ENCODE data around the gene TFAP2D. TPM values are rescaled to one million over a fixed set of nuclear protein-coding genes. Genes with fewer than 3 reads are reported as not detected.

Gene TFAP2D
- total RNA-seq = not detected in 2 replicates

DNA sequence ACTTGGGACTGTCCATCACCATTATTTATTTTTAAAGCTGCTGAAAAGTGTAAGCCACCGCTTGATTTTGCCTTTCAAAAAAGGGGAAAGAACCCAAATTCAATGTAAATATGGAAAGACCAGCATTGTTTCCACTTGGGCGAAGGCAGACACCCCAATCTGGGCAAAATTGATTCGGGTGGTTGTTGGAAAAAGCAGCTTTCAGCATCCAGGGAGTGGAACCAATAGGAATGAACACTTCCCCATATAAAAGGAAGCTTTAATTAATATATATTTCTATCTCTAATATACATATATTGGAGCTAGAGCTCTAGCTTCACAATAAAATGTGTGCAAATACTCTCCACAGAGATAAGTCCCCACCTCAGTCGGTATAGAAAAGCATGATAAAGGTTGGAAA is at the start of gene TFAP2D:
Gene TFAP2D, plus strand, starts transcription at position 301 of the 400 bp plus-strand sequence. CDS start 530 bp downstream, outside the sequence.

DNA sequence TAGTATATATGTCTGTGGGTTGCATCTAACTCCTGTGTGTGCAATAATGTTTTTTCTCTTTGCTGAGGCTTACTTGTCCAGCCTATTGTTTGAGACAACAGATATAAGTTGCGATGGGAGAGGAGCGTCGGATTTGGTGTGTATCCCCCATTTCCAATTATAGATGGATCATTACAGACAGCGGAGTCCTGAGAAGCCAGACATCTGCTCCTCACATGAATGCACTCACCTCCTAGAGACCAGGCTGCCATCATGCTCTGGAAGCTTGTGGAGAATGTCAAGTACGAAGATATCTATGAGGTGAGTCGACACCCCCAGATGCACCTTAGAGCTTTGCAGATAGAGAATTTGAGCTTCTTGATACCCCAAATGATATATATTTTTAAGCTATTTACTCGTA is 105.3 kb downstream of the TFAP2D start, which contains the start of gene TFAP2B:
Gene TFAP2B, plus strand, starts transcription at position 199 of the 400 bp plus-strand sequence. Its CDS starts 21 bp downstream, at position 220.

Other genes with a start within 250 kb of the TFAP2D start
- not detected in 2 replicates for gene TFAP2B, start 105.3 kb downstream of the TFAP2D start, total RNA-seq